Measurements from ENCODE around the gene EPHB2.

The EPHB2 gene

GRCh38 chr1:22953057-22953739, 242.6 kb downstream of the EPHB2 start (continued):
- TF ChIP-seq PRDM10 (tag by site-specific recombination; IDR thresholded peaks at IDR 0.05): no peak

GRCh38 chr1:22953740-22954141, 243.1 kb downstream of the EPHB2 start:
- no peaks in the 10 kb centered on the region for H3K9me3 ChIP-seq (ENCODE audit: control insufficient read depth, insufficient read depth, low read depth, low read length)
- POLR2A ChIA-PET: no interaction called here
- TF ChIP-seq ZFP37 (tag by site-specific recombination; IDR thresholded peaks at IDR 0.05) (no peak), ZSCAN5A (tag by site-specific recombination; IDR thresholded peaks at IDR 0.05) (no peak), ZNF561 (tag by site-specific recombination; IDR thresholded peaks at IDR 0.05; ENCODE audit: borderline replicate concordance) (no peak), ZNF654 (tag by site-specific recombination; IDR thresholded peaks at IDR 0.05; ENCODE audit: low read depth) (no peak), REST (tag by site-specific recombination; IDR thresholded peaks at IDR 0.05) (no peak), BCL6B (tag by site-specific recombination; IDR thresholded peaks at IDR 0.05) (no peak), GLI4 (tag by site-specific recombination; IDR thresholded peaks at IDR 0.05) (no peak)
- H3K27ac ChIP-seq (ENCODE audit: extremely low read depth, low read depth, low read length): no peak overlapping the region
- H3K4me3 ChIP-seq (ENCODE audit: low read depth, low read length): no peak overlapping the region
- CTCF ChIA-PET: no interaction called here
- no peaks in the 10 kb centered on the region for H3K36me3 ChIP-seq (ENCODE audit: control insufficient read depth in 2 of 2, insufficient read depth in 1 of 2, low read length in 2 of 2)
- no peaks in the 10 kb centered on the region for H3K4me1 ChIP-seq (ENCODE audit: control insufficient read depth, insufficient read depth, low read length)

- Histone ChIP-seq H3K4me3 (ENCODE audit: low read depth, low read length) (no peak overlapping the region), H3K9me3 (ENCODE audit: control insufficient read depth, insufficient read depth, low read depth, low read length) (no peaks in the 10 kb centered on the region), H3K36me3 (ENCODE audit: control insufficient read depth in 2 of 2, insufficient read depth in 1 of 2, low read length in 2 of 2) (no peaks in the 10 kb centered on the region), H3K27ac (ENCODE audit: extremely low read depth, low read depth, low read length) (no peak overlapping the region), H3K4me1 (ENCODE audit: control insufficient read depth, insufficient read depth, low read length) (no peaks in the 10 kb centered on the region)
- POLR2A ChIA-PET: no interaction called here
- TF ChIP-seq ZBTB48 (tag by site-specific recombination; IDR thresholded peaks at IDR 0.05) (no peak), ZNF621 (tag by site-specific recombination; IDR thresholded peaks at IDR 0.05) (no peak), ZNF155 (tag by site-specific recombination; IDR thresholded peaks at IDR 0.05) (no peak), ZNF571 (tag by site-specific recombination; IDR thresholded peaks at IDR 0.05) (no peak), ZSCAN4 (tag by site-specific recombination; IDR thresholded peaks at IDR 0.05) (no peak), ZSCAN23 (tag by site-specific recombination; IDR thresholded peaks at IDR 0.05) (no peak), ZNF292 (tag by site-specific recombination; IDR thresholded peaks at IDR 0.05; ENCODE audit: borderline replicate concordance, low read depth) (no peak), ZNF707 (tag by site-specific recombination; IDR thresholded peaks at IDR 0.05) (no peak), ZNF169 (tag by site-specific recombination; IDR thresholded peaks at IDR 0.05) (no peak), KLF7 (tag by site-specific recombination; IDR thresholded peaks at IDR 0.05; ENCODE audit: borderline replicate concordance) (no peak)
- TF ChIP-seq, protein P1, sequence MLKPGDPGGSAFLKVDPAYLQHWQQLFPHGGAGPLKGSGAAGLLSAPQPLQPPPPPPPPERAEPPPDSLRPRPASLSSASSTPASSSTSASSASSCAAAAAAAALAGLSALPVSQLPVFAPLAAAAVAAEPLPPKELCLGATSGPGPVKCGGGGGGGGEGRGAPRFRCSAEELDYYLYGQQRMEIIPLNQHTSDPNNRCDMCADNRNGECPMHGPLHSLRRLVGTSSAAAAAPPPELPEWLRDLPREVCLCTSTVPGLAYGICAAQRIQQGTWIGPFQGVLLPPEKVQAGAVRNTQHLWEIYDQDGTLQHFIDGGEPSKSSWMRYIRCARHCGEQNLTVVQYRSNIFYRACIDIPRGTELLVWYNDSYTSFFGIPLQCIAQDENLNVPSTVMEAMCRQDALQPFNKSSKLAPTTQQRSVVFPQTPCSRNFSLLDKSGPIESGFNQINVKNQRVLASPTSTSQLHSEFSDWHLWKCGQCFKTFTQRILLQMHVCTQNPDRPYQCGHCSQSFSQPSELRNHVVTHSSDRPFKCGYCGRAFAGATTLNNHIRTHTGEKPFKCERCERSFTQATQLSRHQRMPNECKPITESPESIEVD (tag by site-specific recombination; IDR thresholded peaks at IDR 0.05): no peak
- CTCF ChIA-PET: interaction anchor here (0.5 kb wide), 1 partner anchor 9 kb away, joined by 3 read pairs; no protein-coding TSS in a partner anchor
Measured at GRCh38 chr1:22955146-22955545, 244.5 kb downstream of the EPHB2 start.

All from HEK293 (cell line).